DND-41 (cell line): ENCODE data around the gene TMIGD2.

Experiments
- ATAC-seq: fragments of 200-7000 bp; cut with Tn5 transposase; 3 replicates; pipeline ENCODE4 v1.9.1; 2021; ENCODE audit warnings: low read depth; ENCODE audit not compliant: insufficient read depth
- DNase-seq: peaks from one replicate; pipeline ENCODE4 v3.0.0-alpha.2; 2020
- H2AFZ ChIP-seq: 2 replicates; pipeline ENCODE4 v1.6.0; 2012; ENCODE audit warnings: low read depth, low read length
- H3K27ac ChIP-seq: 2 replicates; pipeline ENCODE4 v1.5.1; 2012; ENCODE audit warnings: low read length, inconsistent platforms
- H3K27me3 ChIP-seq: fragments of 200-600 bp; sonication (generic); 2 replicates; pipeline ENCODE4 v1.6.0; 2012; ENCODE audit warnings: low read length, mild to moderate bottlenecking, inconsistent platforms; ENCODE audit not compliant: insufficient read depth, poor library complexity
- H3K36me3 ChIP-seq: 2 replicates; pipeline ENCODE4 v1.5.1; 2012; ENCODE audit warnings: low read length, inconsistent platforms; ENCODE audit not compliant: insufficient read depth
- H3K4me1 ChIP-seq: 2 replicates; pipeline ENCODE4 v1.5.1; 2012; ENCODE audit warnings: mild to moderate bottlenecking, low read length; ENCODE audit not compliant: insufficient read depth
- H3K4me2 ChIP-seq: 2 replicates; pipeline ENCODE4 v1.6.0; 2012; ENCODE audit warnings: mild to moderate bottlenecking, moderate library complexity, low read length, inconsistent platforms; ENCODE audit not compliant: insufficient read depth
- H3K4me3 ChIP-seq, 2 experiments: fragments of 200-600 bp in 1 of 2; shearing (Covaris generic) in 1 of 2; 2 replicates each; pipeline ENCODE4 v1.5.1; 2012 to 2016; ENCODE audit warnings: inconsistent platforms in 2 of 2, low read length in 2 of 2, mild to moderate bottlenecking in 2 of 2, low read depth in 1 of 2, moderate library complexity in 1 of 2
- H3K79me2 ChIP-seq: 2 replicates; pipeline ENCODE4 v1.6.0; 2012; ENCODE audit warnings: low read length, inconsistent platforms; ENCODE audit not compliant: insufficient read depth
- H3K9ac ChIP-seq: 2 replicates; pipeline ENCODE4 v1.6.0; 2012; ENCODE audit warnings: low read depth, mild to moderate bottlenecking, inconsistent platforms, low read length, moderate library complexity
- H3K9me3 ChIP-seq: 2 replicates; pipeline ENCODE4 v1.5.1; 2012; ENCODE audit warnings: low read length, moderate library complexity, mild to moderate bottlenecking, inconsistent platforms; ENCODE audit not compliant: insufficient read depth, severe bottlenecking
- H4K20me1 ChIP-seq: 2 replicates; pipeline ENCODE4 v1.6.0; 2012; ENCODE audit warnings: low read length; ENCODE audit not compliant: insufficient read depth
- CTCF ChIP-seq: IDR thresholded peaks from 2 replicates; pipeline ENCODE4 v1.5.1; 2012; ENCODE audit warnings: borderline replicate concordance, low read length, moderate library complexity, mild to moderate bottlenecking; ENCODE audit not compliant: poor library complexity, severe bottlenecking; ENCODE audit errors: extremely low read depth
- EZH2 ChIP-seq: IDR thresholded peaks from 3 replicates; pipeline ENCODE4 v1.6.1; 2012; ENCODE audit warnings: borderline replicate concordance, low read depth, mild to moderate bottlenecking, moderate library complexity, low read length, inconsistent platforms; ENCODE audit not compliant: severe bottlenecking

The TMIGD2 gene

GRCh38 chr19:4294389-4294788 is 7.8 kb downstream of the TMIGD2 start:
- Histone ChIP-seq H3K79me2 (no peaks in the 10 kb centered on the region), H4K20me1 (0 out of 2 replicates have a peak, but pooled peaks cover 6% of the 10 kb centered on the region), H3K4me2 (no peak overlapping the region), H3K9ac (no peak overlapping the region), H3K27ac (no peak overlapping the region), H3K36me3 (no peaks in the 10 kb centered on the region), H3K9me3 (no peaks in the 10 kb centered on the region), H3K4me3 (no peak overlapping the region), H3K4me1 (peaks cover 14% of the 10 kb centered on the region), H3K27me3 (no peaks in the 10 kb centered on the region), H2AFZ (no peak overlapping the region)
- no peak for DNase-seq
- no peak for TF ChIP-seq CTCF
- TF ChIP-seq EZH2 = no peak
- no peak for ATAC-seq

GRCh38 chr19:4292515-4292914 is 9.7 kb downstream of the TMIGD2 start:
- no peaks in the 10 kb centered on the region for H3K27me3 ChIP-seq
- TF ChIP-seq CTCF (no peak), EZH2 (no peak)

GRCh38 chr19:4291184-4291732 is 10.9 kb downstream of the TMIGD2 start:
- Histone ChIP-seq H3K9ac (no peak overlapping the region), H3K4me1 (peaks cover 3% of the 10 kb centered on the region), H3K79me2 (no peaks in the 10 kb centered on the region), H2AFZ (no peak overlapping the region), H3K9me3 (no peaks in the 10 kb centered on the region), H4K20me1 (0 out of 2 replicates have a peak, but pooled peaks cover 6% of the 10 kb centered on the region), H3K36me3 (no peaks in the 10 kb centered on the region), H3K27me3 (no peaks in the 10 kb centered on the region), H3K27ac (no peak overlapping the region), H3K4me3 (no peak overlapping the region), H3K4me2 (no peak overlapping the region)
- no peak for DNase-seq
- ATAC-seq = no peak
- TF ChIP-seq CTCF (no peak), EZH2 (no peak)

More at GRCh38 chr19:4292515-4292914, 9.7 kb downstream of the TMIGD2 start:
- H3K36me3 ChIP-seq = no peaks in the 10 kb centered on the region
- H3K9me3 ChIP-seq = no peaks in the 10 kb centered on the region
- no peak overlapping the region for H3K4me2 ChIP-seq
- no peak overlapping the region for H3K9ac ChIP-seq
- no peak overlapping the region for H3K27ac ChIP-seq
- no peak overlapping the region for H2AFZ ChIP-seq
- no peaks in the 10 kb centered on the region for H3K79me2 ChIP-seq
- DNase-seq (no peak), ATAC-seq (no peak)
- no peak overlapping the region for H3K4me3 ChIP-seq
- H3K4me1 ChIP-seq = peaks cover 14% of the 10 kb centered on the region
- 0 out of 2 replicates have a peak, but pooled peaks cover 6% of the 10 kb centered on the region for H4K20me1 ChIP-seq
